HEK293 (cell line): Measurements from ENCODE around the gene DOK5.

Experiments used
- CTCF ChIA-PET: fragments of 350-600 bp; formaldehyde crosslinking; extraction: SDS; loops from one replicate; lab custom pipeline; 2021; ENCODE audit warnings: antibody characterized with exemption; lab: Yijun Ruan, JAX
- POLR2A ChIA-PET: fragments of 300-600 bp; formaldehyde crosslinking; extraction: SDS; loops from one replicate; lab custom pipeline; 2020; ENCODE audit warnings: antibody characterized with exemption, inconsistent platforms; lab: Yijun Ruan, JAX
- H3K27ac ChIP-seq: fragments of 200-500 bp; sonication (Bioruptor generic); 2 replicates; pipeline ENCODE4 v1.5.1; 2014; ENCODE audit warnings: low read depth, low read length, control low read depth, inconsistent platforms; ENCODE audit errors: extremely low read depth
- H3K36me3 ChIP-seq, 2 experiments: fragments of 200-500 bp in 1 of 2; sonication (Bioruptor generic) in 1 of 2; 1 replicate in 1 of 2; 2 replicates in 1 of 2; pipeline ENCODE4 v1.5.1; 2014 to 2017; ENCODE audit warnings: inconsistent platforms in 2 of 2, low read length in 2 of 2; ENCODE audit not compliant: control insufficient read depth in 2 of 2, insufficient read depth in 1 of 2
- H3K4me1 ChIP-seq: fragments of 200-500 bp; sonication (Bioruptor generic); 2 replicates; pipeline ENCODE4 v1.5.1; 2014; ENCODE audit warnings: mild to moderate bottlenecking, low read length, inconsistent platforms; ENCODE audit not compliant: control insufficient read depth, insufficient read depth
- H3K4me3 ChIP-seq: 2 replicates; pipeline ENCODE4 v1.5.1; 2011; ENCODE audit warnings: low read depth, mild to moderate bottlenecking, control low read depth, low read length, moderate library complexity
- H3K9me3 ChIP-seq: fragments of 200-500 bp; sonication (Bioruptor generic); 2 replicates; pipeline ENCODE4 v1.5.1; 2014; ENCODE audit warnings: low read depth, low read length, inconsistent platforms; ENCODE audit not compliant: control insufficient read depth, insufficient read depth
- GLI2 ChIP-seq: fragments of 450-650 bp; formaldehyde crosslinking; IDR thresholded peaks from 2 replicates; pipeline ENCODE4; 2017; ENCODE audit warnings: missing biosample characterization, missing genetic modification characterization, low read depth, borderline replicate concordance
- KLF10 ChIP-seq: fragments of 450-650 bp; IDR thresholded peaks from 2 replicates; pipeline ENCODE4 v1.5.1; 2018; ENCODE audit warnings: missing biosample characterization, mild to moderate bottlenecking, missing genetic modification characterization
- MEIS1 ChIP-seq: sonication (generic); formaldehyde crosslinking; IDR thresholded peaks from 2 replicates; pipeline ENCODE4 v1.8.1; 2022; ENCODE audit warnings: missing genetic modification reagents, mild to moderate bottlenecking, borderline replicate concordance
- MZF1 ChIP-seq: fragments of 450-650 bp; formaldehyde crosslinking; IDR thresholded peaks from 2 replicates; pipeline ENCODE4 v1.5.1; 2017; ENCODE audit warnings: missing biosample characterization, missing genetic modification characterization, borderline replicate concordance
- WT1 ChIP-seq: fragments of 450-650 bp; formaldehyde crosslinking; IDR thresholded peaks from 2 replicates; pipeline ENCODE4 v1.5.1; 2016; ENCODE audit warnings: missing biosample characterization, missing genetic modification characterization
- ZBTB44 ChIP-seq: fragments of 450-650 bp; IDR thresholded peaks from 2 replicates; pipeline ENCODE4 v1.5.1; 2018; ENCODE audit warnings: missing biosample characterization, mild to moderate bottlenecking, missing genetic modification characterization
- ZFP69B ChIP-seq: fragments of 450-650 bp; formaldehyde crosslinking; IDR thresholded peaks from 2 replicates; pipeline ENCODE4 v1.5.1; 2016; ENCODE audit warnings: missing biosample characterization, missing genetic modification characterization
- ZNF112 ChIP-seq: fragments of 450-650 bp; formaldehyde crosslinking; IDR thresholded peaks from 2 replicates; pipeline ENCODE4 v1.5.0; 2017; ENCODE audit warnings: missing biosample characterization, missing genetic modification characterization
- ZNF140 ChIP-seq: fragments of 450-650 bp; formaldehyde crosslinking; IDR thresholded peaks from 2 replicates; pipeline ENCODE4 v1.5.1; 2016; ENCODE audit warnings: missing biosample characterization, missing genetic modification characterization
- ZNF24 ChIP-seq: fragments of 450-650 bp; formaldehyde crosslinking; IDR thresholded peaks from 2 replicates; pipeline ENCODE4 v1.5.1; 2016; ENCODE audit warnings: missing biosample characterization, missing genetic modification characterization
- ZNF274 ChIP-seq, 2 experiments: fragments of 200-500 bp in 1 of 2; fragments of 450-650 bp in 1 of 2; sonication (Bioruptor generic) in 1 of 2; formaldehyde crosslinking in 1 of 2; IDR thresholded peaks; 2 replicates each; pipeline versions ENCODE4 v1.5.1 to v1.6.1; 2014 to 2016; ENCODE audit warnings: borderline replicate concordance in 1 of 2, inconsistent platforms in 1 of 2, low read length in 1 of 2, missing biosample characterization in 1 of 2, missing genetic modification characterization in 1 of 2
- ZNF426 ChIP-seq: fragments of 450-650 bp; formaldehyde crosslinking; IDR thresholded peaks from 2 replicates; pipeline ENCODE4 v1.5.1; 2017; ENCODE audit warnings: missing biosample characterization, missing genetic modification characterization, mild to moderate bottlenecking, inconsistent platforms, moderate library complexity
- ZNF544 ChIP-seq: fragments of 450-650 bp; formaldehyde crosslinking; IDR thresholded peaks from 2 replicates; pipeline ENCODE4 v1.5.0; 2017; ENCODE audit warnings: missing biosample characterization, missing genetic modification characterization
- ZNF548 ChIP-seq: fragments of 450-650 bp; formaldehyde crosslinking; IDR thresholded peaks from 2 replicates; pipeline ENCODE4 v1.5.1; 2016; ENCODE audit warnings: missing biosample characterization, missing genetic modification characterization
- ZNF596 ChIP-seq: fragments of 450-650 bp; IDR thresholded peaks from 2 replicates; pipeline ENCODE4 v1.5.0; 2018; ENCODE audit warnings: missing biosample characterization, mild to moderate bottlenecking, missing genetic modification characterization, moderate library complexity
- ZNF600 ChIP-seq: fragments of 450-650 bp; formaldehyde crosslinking; IDR thresholded peaks from 2 replicates; pipeline ENCODE4 v1.5.1; 2016; ENCODE audit warnings: missing biosample characterization, missing genetic modification characterization
- ZNF629 ChIP-seq: fragments of 450-650 bp; formaldehyde crosslinking; IDR thresholded peaks from 2 replicates; pipeline ENCODE4 v1.5.1; 2017; ENCODE audit warnings: missing biosample characterization, missing genetic modification characterization
- TF ChIP-seq, protein P1 (sequence below): fragments of 450-650 bp; IDR thresholded peaks from 2 replicates; pipeline ENCODE4 v1.5.1; 2018; ENCODE audit warnings: missing biosample characterization, missing genetic modification characterization

DOK5 gene

GRCh38 chr20:54438166-54438565 is 37.2 kb upstream of the DOK5 start:
- H3K4me1 ChIP-seq: no peaks in the 10 kb centered on the region
- no peak for TF ChIP-seq KLF10 (tag by site-specific recombination)
- TF ChIP-seq ZNF112 (tag by site-specific recombination): no peak
- TF ChIP-seq MZF1 (tag by site-specific recombination): no peak
- TF ChIP-seq ZNF548 (tag by site-specific recombination): no peak
- TF ChIP-seq MEIS1 (CRISPR knock-in tag): no peak
- TF ChIP-seq ZNF426 (tag by site-specific recombination): no peak
- TF ChIP-seq GLI2: no peak
- no peak for TF ChIP-seq ZNF600 (tag by site-specific recombination)
- no peak for TF ChIP-seq ZNF596 (tag by site-specific recombination)
- no peak for TF ChIP-seq ZBTB44 (tag by site-specific recombination)
- TF ChIP-seq ZNF140 (tag by site-specific recombination): no peak
- no peak for TF ChIP-seq ZFP69B (tag by site-specific recombination)
- no peak for TF ChIP-seq ZNF544 (tag by site-specific recombination)
- TF ChIP-seq, protein P1, sequence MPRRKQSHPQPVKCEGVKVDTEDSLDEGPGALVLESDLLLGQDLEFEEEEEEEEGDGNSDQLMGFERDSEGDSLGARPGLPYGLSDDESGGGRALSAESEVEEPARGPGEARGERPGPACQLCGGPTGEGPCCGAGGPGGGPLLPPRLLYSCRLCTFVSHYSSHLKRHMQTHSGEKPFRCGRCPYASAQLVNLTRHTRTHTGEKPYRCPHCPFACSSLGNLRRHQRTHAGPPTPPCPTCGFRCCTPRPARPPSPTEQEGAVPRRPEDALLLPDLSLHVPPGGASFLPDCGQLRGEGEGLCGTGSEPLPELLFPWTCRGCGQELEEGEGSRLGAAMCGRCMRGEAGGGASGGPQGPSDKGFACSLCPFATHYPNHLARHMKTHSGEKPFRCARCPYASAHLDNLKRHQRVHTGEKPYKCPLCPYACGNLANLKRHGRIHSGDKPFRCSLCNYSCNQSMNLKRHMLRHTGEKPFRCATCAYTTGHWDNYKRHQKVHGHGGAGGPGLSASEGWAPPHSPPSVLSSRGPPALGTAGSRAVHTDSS: no peak
- TF ChIP-seq ZNF274 (IDR thresholded peaks at IDR 0.05; ENCODE audit: low read length): no peak
- no peak for TF ChIP-seq ZNF274 (tag by site-specific recombination; IDR thresholded peaks at IDR 0.05; ENCODE audit: borderline replicate concordance)
- no peaks in the 10 kb centered on the region for H3K36me3 ChIP-seq
- H3K9me3 ChIP-seq: no peaks in the 10 kb centered on the region
- no peak overlapping the region for H3K27ac ChIP-seq
- ChIA-PET POLR2A (no interaction called here), CTCF (no interaction called here)
- H3K4me3 ChIP-seq: no peak overlapping the region

DNA sequence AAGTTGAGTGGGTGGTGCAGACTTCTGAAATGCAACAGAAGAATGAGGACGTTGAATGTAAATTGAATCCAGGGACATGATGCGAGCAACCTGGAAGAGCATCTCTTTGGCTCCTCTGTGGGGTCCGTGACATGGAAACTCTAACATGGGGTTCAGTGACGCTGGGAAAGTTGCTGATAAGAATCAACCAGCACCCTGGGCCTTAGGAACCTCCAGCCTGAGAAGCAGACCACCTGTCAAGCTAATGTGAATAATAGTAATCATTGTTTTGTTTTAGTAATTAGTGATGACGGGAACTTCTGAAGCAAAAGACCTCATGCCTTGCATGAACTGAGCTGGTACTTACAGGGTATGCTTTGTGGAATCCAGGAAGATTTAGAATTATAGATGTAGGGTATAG is 25.2 kb upstream of the DOK5 start:
- no peaks in the 10 kb centered on the region for H3K4me1 ChIP-seq
- ChIA-PET POLR2A (no interaction called here), CTCF (interaction anchor here (0.7 kb wide), 1 partner anchor 213 kb away, joined by 3 read pairs; no protein-coding TSS in a partner anchor)
- no peak for TF ChIP-seq ZNF24 (tag by site-specific recombination)
- TF ChIP-seq ZNF629 (tag by site-specific recombination): no peak
- TF ChIP-seq, all 188 proteins: peak for 0
- H3K36me3 ChIP-seq: no peaks in the 10 kb centered on the region
- H3K4me3 ChIP-seq: no peak overlapping the region
- no peak overlapping the region for H3K27ac ChIP-seq
- no peaks in the 10 kb centered on the region for H3K9me3 ChIP-seq

DNA sequence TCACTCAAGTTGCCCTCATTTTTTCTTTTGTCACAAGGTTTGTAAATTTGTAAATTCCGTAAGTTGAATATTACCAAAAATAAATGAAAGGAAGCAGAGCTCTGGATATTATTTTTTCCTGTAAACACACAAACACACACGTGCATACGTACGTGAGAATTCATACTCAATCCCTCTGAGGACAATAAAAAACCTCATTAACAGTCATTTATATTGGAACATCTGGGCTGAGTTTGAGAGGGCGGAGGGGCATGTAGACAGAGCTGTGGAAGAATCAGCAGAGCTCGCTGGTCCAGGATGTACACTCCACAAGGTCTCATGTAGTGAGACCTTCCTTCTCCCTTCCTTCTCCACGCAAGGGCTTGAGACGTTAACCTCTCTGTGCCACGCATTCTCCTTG is 24.2 kb upstream of the DOK5 start:
- ChIA-PET CTCF (no interaction called here), POLR2A (no interaction called here)
- TF ChIP-seq WT1 (tag by site-specific recombination): no peak
- no peak overlapping the region for H3K27ac ChIP-seq
- H3K4me3 ChIP-seq: no peak overlapping the region
- no peaks in the 10 kb centered on the region for H3K36me3 ChIP-seq
- no peaks in the 10 kb centered on the region for H3K4me1 ChIP-seq
- H3K9me3 ChIP-seq: no peaks in the 10 kb centered on the region
